Measurements from ENCODE around the gene SYT7.

SYT7 gene

GRCh38 chr11:61516675-61517572, 64.0 kb downstream of the SYT7 start:
- DNase-seq (ENCODE audit: low read depth in 3 of 3): peak; percentile 20 to 45 (median 28)

GRCh38 chr11:61516191-61516590, 64.7 kb downstream of the SYT7 start:
- DNase-seq (ENCODE audit: low read depth in 3 of 3): no peak

- DNase-seq (ENCODE audit: low read depth in 3 of 3): no peak
These were observed 65.2 kb downstream of the SYT7 start for GRCh38 chr11:61515686-61516085.

GRCh38 chr11:61514050-61514917, 66.6 kb downstream of the SYT7 start:
- DNase-seq (ENCODE audit: low read depth in 3 of 3): no peak

- DNase-seq (ENCODE audit: low read depth in 3 of 3): no peak
These were observed 67.6 kb downstream of the SYT7 start for GRCh38 chr11:61513143-61513765.

GRCh38 chr11:61512435-61512834, 68.4 kb downstream of the SYT7 start:
- DNase-seq (ENCODE audit: low read depth in 3 of 3): no peak

GRCh38 chr11:61511383-61511782, 69.5 kb downstream of the SYT7 start:
- no peak for DNase-seq (ENCODE audit: low read depth in 3 of 3)

- DNase-seq (ENCODE audit: low read depth in 3 of 3): no peak
These were observed 69.9 kb downstream of the SYT7 start for GRCh38 chr11:61510974-61511373.

- DNase-seq (ENCODE audit: low read depth in 3 of 3): no peak
These were observed 70.5 kb downstream of the SYT7 start for GRCh38 chr11:61510166-61510919.

- peak; percentile 25 to 75 (median 54) for DNase-seq (ENCODE audit: low read depth in 3 of 3)
These were observed 71.5 kb downstream of the SYT7 start for GRCh38 chr11:61509043-61510029.

- peak; percentile 2 to 51 (median 22) for DNase-seq (ENCODE audit: low read depth in 3 of 3)
These were observed 72.7 kb downstream of the SYT7 start, which contains the start of gene LRRC10B for GRCh38 chr11:61507962-61508861. Gene LRRC10B, plus strand, starts transcription at chr11:61508749. Its CDS starts 250 bp downstream, at chr11:61508999.

- no peak for DNase-seq (ENCODE audit: low read depth in 3 of 3)
These were observed 73.7 kb downstream of the SYT7 start for GRCh38 chr11:61507012-61507768.

GRCh38 chr11:61505640-61506155, 75.2 kb downstream of the SYT7 start:
- DNase-seq (ENCODE audit: low read depth in 3 of 3): no peak

GRCh38 chr11:61505106-61505505, 75.8 kb downstream of the SYT7 start:
- DNase-seq (ENCODE audit: low read depth in 3 of 3): no peak

GRCh38 chr11:61503135-61503770, 77.6 kb downstream of the SYT7 start:
- DNase-seq (ENCODE audit: low read depth in 3 of 3): no peak

- no peak for DNase-seq (ENCODE audit: low read depth in 3 of 3)
These were observed 78.4 kb downstream of the SYT7 start for GRCh38 chr11:61502522-61502921.

GRCh38 chr11:61499816-61500491, 80.9 kb downstream of the SYT7 start:
- DNase-seq (ENCODE audit: low read depth in 3 of 3): no peak

Measured in stimulated activated CD4-positive, alpha-beta T cell treated with anti-CD3 and anti-CD28 coated beads, TNF-alpha, amount 100 ng/mL, for 24 hours (primary cell).